OCI-LY7 (cell line): ENCODE results near the gene AXIN1. TPM values are rescaled to one million over a fixed set of nuclear protein-coding genes. Genes with fewer than 3 reads are reported as not detected.

Experiments used
- BruUV-seq: library from RNA; stranded (reverse); fragments of 400-500 nt; replicated peaks from 2 replicates; lab custom pipeline; 2021; lab: Mats Ljungman, UMichigan
- CTCF ChIA-PET: fragments of 300-600 bp; sonication (Branson Sonifier 250); formaldehyde crosslinking; loops from one replicate; lab custom pipeline; 2022; ENCODE audit warnings: antibody characterized with exemption; ENCODE audit not compliant: unreplicated experiment; lab: Charles Lee
- POLR2A ChIA-PET: fragments of 300-600 bp; sonication (Branson Sonifier 250); formaldehyde crosslinking; loops from one replicate; lab custom pipeline; 2022; ENCODE audit warnings: antibody characterized with exemption; lab: Charles Lee
- DNase-seq: peaks from one replicate; pipeline ENCODE4 v3.0.0-alpha.2; 2015; ENCODE audit warnings: low spot score
- H2AFZ ChIP-seq: fragments of 200-600 bp; sonication (generic), shearing (Covaris generic); 2 replicates; pipeline ENCODE4 v1.6.1; 2014; ENCODE audit warnings: mild to moderate bottlenecking, antibody characterized with exemption, low read length, moderate library complexity
- H3K27ac ChIP-seq: fragments of 200-600 bp; sonication (generic); 2 replicates; pipeline ENCODE4 v1.5.1; 2014; ENCODE audit warnings: mixed run types, low read depth, mild to moderate bottlenecking, moderate library complexity, low read length, inconsistent platforms; ENCODE audit not compliant: poor library complexity, severe bottlenecking
- H3K36me3 ChIP-seq: fragments of 200-600 bp; sonication (generic); 2 replicates; pipeline ENCODE4 v1.6.1; 2014; ENCODE audit warnings: mild to moderate bottlenecking, antibody characterized with exemption, low read length, moderate library complexity, mixed read lengths; ENCODE audit not compliant: insufficient read depth
- H3K4me1 ChIP-seq: fragments of 200-600 bp; sonication (generic); 2 replicates; pipeline ENCODE4 v1.5.1; 2014; ENCODE audit warnings: mild to moderate bottlenecking, low read length; ENCODE audit not compliant: insufficient read depth, poor library complexity, severe bottlenecking
- H3K4me2 ChIP-seq: fragments of 200-600 bp; sonication (generic); 2 replicates; pipeline ENCODE4 v1.6.1; 2014; ENCODE audit warnings: mild to moderate bottlenecking, low read length
- H3K4me3 ChIP-seq: fragments of 200-600 bp; sonication (generic); 2 replicates; pipeline ENCODE4 v1.5.1; 2014; ENCODE audit warnings: mild to moderate bottlenecking, low read depth, low read length; ENCODE audit not compliant: poor library complexity, severe bottlenecking
- H3K79me2 ChIP-seq: fragments of 200-600 bp; sonication (generic); 2 replicates; pipeline ENCODE4 v1.6.1; 2016; ENCODE audit warnings: low read depth, mild to moderate bottlenecking, low read length, moderate library complexity, mixed read lengths; ENCODE audit not compliant: insufficient read depth
- H3K9me2 ChIP-seq: fragments of 200-600 bp; sonication (generic); 2 replicates; pipeline ENCODE4 v1.6.1; 2016; ENCODE audit warnings: mild to moderate bottlenecking, low read length, mixed read lengths; ENCODE audit not compliant: insufficient read depth
- H3K9me3 ChIP-seq: fragments of 200-600 bp; sonication (generic); 2 replicates; pipeline ENCODE4 v1.6.1; 2014; ENCODE audit warnings: mild to moderate bottlenecking, mixed run types, low read length, mixed read lengths
- H4K20me1 ChIP-seq: fragments of 200-600 bp; sonication (generic); 2 replicates; pipeline ENCODE4 v1.6.1; 2014; ENCODE audit warnings: mild to moderate bottlenecking, antibody characterized with exemption, low read length, moderate library complexity, mixed read lengths; ENCODE audit not compliant: insufficient read depth
- EZH2phosphoT487 ChIP-seq: fragments of 200-600 bp; sonication (generic); IDR thresholded peaks from 2 replicates; pipeline ENCODE4 v1.6.1; 2018; ENCODE audit warnings: low read depth, borderline replicate concordance, mild to moderate bottlenecking, mixed run types, antibody characterized with exemption, low read length, moderate library complexity, mixed read lengths
- intact Hi-C: fragments of 100-400 bp; cut with micrococcal nuclease; formaldehyde crosslinking; loops from one replicate; pipeline ENCODE4 v1.10.0; 2022; ENCODE audit not compliant: unreplicated experiment
- total RNA-seq, 2 experiments: library from RNA; depleted of rRNA in 1 of 2; stranded (reverse); fragments of >200 nt in 1 of 2; shearing (Covaris generic) in 1 of 2; gene quantifications; 2 replicates each; pipeline ENCODE4 v1.2.3, GENCODE V29; 2014 to 2022
- TF ChIP-seq, protein P1 (sequence below): fragments of 200-600 bp; sonication (generic); conservative IDR thresholded peaks from 2 replicates; pipeline ENCODE4 v1.5.1; 2014; ENCODE audit warnings: mild to moderate bottlenecking, antibody characterized with exemption, low read length, moderate library complexity, mixed read lengths

Gene AXIN1
- total RNA-seq, 2 experiments from 2014 or later = 29.0 to 30.3 TPM

DNA sequence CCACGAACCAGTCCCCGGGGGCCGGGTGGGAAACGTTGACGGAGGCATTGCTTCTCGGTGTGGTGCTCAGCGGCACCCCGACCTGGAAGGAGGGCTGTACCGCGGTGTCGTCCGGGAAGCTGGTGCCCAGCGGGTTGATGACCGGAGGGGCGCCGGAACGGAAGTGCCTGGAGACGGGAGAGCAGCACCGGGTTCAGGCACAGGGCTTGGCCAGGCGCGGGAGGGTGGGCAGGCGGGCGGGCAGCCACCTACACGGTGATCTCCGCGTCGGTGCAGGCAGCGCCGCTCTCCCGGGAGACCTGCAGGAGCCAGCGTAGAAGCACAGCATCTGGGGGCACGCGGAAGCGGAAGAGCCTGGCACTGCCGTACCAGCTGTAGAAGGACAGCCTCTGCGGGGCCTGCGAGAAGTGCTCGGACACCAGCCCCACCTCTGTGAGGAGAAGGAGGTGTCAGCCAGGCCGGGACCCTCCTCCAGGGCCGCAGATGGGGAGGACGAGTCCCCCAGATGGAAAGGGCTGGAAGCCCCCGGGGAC, 25.0 kb upstream of the AXIN1 start:
- no peak for DNase-seq
- Histone ChIP-seq H3K9me3 (no peaks in the 10 kb centered on the region), H3K4me3 (no peak overlapping the region), H3K4me2 (no peak overlapping the region), H4K20me1 (no peaks in the 10 kb centered on the region), H3K27ac (no peak overlapping the region), H2AFZ (no peak overlapping the region), H3K79me2 (no peaks in the 10 kb centered on the region), H3K36me3 (peaks cover 33% of the 10 kb centered on the region; the same call in 1 of the 2 replicates), H3K9me2 (no peaks in the 10 kb centered on the region), H3K4me1 (no peaks in the 10 kb centered on the region)
- POLR2A ChIA-PET = no interaction called here
- no peak for TF ChIP-seq EZH2phosphoT487
- TF ChIP-seq, protein P1, sequence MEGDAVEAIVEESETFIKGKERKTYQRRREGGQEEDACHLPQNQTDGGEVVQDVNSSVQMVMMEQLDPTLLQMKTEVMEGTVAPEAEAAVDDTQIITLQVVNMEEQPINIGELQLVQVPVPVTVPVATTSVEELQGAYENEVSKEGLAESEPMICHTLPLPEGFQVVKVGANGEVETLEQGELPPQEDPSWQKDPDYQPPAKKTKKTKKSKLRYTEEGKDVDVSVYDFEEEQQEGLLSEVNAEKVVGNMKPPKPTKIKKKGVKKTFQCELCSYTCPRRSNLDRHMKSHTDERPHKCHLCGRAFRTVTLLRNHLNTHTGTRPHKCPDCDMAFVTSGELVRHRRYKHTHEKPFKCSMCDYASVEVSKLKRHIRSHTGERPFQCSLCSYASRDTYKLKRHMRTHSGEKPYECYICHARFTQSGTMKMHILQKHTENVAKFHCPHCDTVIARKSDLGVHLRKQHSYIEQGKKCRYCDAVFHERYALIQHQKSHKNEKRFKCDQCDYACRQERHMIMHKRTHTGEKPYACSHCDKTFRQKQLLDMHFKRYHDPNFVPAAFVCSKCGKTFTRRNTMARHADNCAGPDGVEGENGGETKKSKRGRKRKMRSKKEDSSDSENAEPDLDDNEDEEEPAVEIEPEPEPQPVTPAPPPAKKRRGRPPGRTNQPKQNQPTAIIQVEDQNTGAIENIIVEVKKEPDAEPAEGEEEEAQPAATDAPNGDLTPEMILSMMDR = no peak
- intact Hi-C loops = no loop called here
- CTCF ChIA-PET = no interaction called here
- no TSS peak for BruUV-seq

DNA sequence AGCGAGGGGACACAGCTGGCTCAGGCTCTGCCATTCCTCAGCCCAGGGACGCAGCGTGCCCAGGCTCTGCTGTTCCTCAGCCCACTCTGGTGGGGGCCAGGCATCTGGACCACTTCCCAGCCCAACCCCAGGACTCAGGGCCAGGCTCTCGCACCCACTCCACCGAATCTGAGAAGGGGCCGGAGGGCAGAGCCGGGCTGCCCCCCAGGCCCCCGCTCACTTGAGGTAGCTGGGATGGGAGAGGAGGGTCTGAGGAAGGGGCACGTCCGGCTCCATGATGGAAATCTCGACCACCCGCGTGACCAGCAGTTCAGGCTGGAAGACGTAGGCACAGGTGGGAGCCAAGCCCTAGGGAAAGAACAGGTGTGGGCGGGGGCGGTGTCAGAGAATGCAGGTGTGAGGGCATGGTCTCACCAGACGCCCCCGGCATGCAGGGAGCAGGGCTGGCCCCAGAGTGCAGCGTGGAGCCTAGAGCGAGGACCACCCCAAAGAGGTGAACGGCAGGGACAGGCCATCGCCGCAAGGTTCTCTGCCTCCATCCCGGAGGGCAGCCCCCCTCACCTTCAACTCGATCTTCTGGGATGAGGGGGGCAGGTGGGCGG, 24.4 kb upstream of the AXIN1 start:
- H4K20me1 ChIP-seq = no peaks in the 10 kb centered on the region
- no peak overlapping the region for H3K4me3 ChIP-seq
- no peak for DNase-seq
- H3K79me2 ChIP-seq = no peaks in the 10 kb centered on the region
- H3K4me1 ChIP-seq = no peaks in the 10 kb centered on the region
- no TSS peak for BruUV-seq
- H3K36me3 ChIP-seq = peaks cover 37% of the 10 kb centered on the region; the same call in 1 of the 2 replicates
- H3K9me2 ChIP-seq = no peaks in the 10 kb centered on the region
- intact Hi-C loops = no loop called here
- CTCF ChIA-PET = no interaction called here
- no peak overlapping the region for H2AFZ ChIP-seq
- no peaks in the 10 kb centered on the region for H3K9me3 ChIP-seq
- no peak overlapping the region for H3K27ac ChIP-seq
- H3K4me2 ChIP-seq = no peak overlapping the region
- TF ChIP-seq EZH2phosphoT487 = no peak
- TF ChIP-seq, protein P1 = no peak
- POLR2A ChIA-PET = no interaction called here
